Chondrocyte (in vitro differentiated cells): ENCODE data around the gene TRAF3. TPM values are rescaled to one million over a fixed set of nuclear protein-coding genes. Genes with fewer than 3 reads are reported as not detected.

Experiments
- DNase-seq: peaks from one replicate; pipeline ENCODE4 v3.0.0; 2021; ENCODE audit warnings: mixed read lengths, low spot score
- H3K27ac Mint-ChIP-seq: one replicate; pipeline ENCODE4 v1.8.0; 2021; ENCODE audit warnings: mild to moderate bottlenecking, moderate library complexity, mixed read lengths; ENCODE audit not compliant: unreplicated experiment
- H3K27me3 Mint-ChIP-seq: 2 replicates; pipeline ENCODE4 v1.8.0; 2021; ENCODE audit warnings: low read depth, mixed read lengths
- H3K36me3 Mint-ChIP-seq: 2 replicates; pipeline ENCODE4 v1.8.0; 2021; ENCODE audit warnings: low read depth, mixed read lengths
- H3K4me1 Mint-ChIP-seq: 2 replicates; pipeline ENCODE4 v1.8.0; 2021; ENCODE audit warnings: low read depth, mild to moderate bottlenecking, mixed read lengths
- H3K4me3 Mint-ChIP-seq: one replicate; pipeline ENCODE4 v1.8.0; 2021; ENCODE audit warnings: mild to moderate bottlenecking, moderate library complexity, mixed read lengths; ENCODE audit not compliant: unreplicated experiment
- H3K9me3 Mint-ChIP-seq: 2 replicates; pipeline ENCODE4 v1.8.0; 2021; ENCODE audit warnings: low read depth, mixed read lengths
- total RNA-seq: library from RNA; stranded (reverse); gene quantifications from 3 replicates; pipeline ENCODE4 v1.2.1, GENCODE V29; 2021
- TF ChIP-seq, protein P1 (sequence below): fragments of 200-600 bp; sonication (generic); IDR thresholded peaks from 2 replicates; pipeline ENCODE4 v1.5.0; 2021; ENCODE audit warnings: antibody characterized with exemption, mild to moderate bottlenecking, moderate library complexity

The TRAF3 gene
- total RNA-seq, 1 donor from 2014 or later = 20.1 TPM

DNA sequence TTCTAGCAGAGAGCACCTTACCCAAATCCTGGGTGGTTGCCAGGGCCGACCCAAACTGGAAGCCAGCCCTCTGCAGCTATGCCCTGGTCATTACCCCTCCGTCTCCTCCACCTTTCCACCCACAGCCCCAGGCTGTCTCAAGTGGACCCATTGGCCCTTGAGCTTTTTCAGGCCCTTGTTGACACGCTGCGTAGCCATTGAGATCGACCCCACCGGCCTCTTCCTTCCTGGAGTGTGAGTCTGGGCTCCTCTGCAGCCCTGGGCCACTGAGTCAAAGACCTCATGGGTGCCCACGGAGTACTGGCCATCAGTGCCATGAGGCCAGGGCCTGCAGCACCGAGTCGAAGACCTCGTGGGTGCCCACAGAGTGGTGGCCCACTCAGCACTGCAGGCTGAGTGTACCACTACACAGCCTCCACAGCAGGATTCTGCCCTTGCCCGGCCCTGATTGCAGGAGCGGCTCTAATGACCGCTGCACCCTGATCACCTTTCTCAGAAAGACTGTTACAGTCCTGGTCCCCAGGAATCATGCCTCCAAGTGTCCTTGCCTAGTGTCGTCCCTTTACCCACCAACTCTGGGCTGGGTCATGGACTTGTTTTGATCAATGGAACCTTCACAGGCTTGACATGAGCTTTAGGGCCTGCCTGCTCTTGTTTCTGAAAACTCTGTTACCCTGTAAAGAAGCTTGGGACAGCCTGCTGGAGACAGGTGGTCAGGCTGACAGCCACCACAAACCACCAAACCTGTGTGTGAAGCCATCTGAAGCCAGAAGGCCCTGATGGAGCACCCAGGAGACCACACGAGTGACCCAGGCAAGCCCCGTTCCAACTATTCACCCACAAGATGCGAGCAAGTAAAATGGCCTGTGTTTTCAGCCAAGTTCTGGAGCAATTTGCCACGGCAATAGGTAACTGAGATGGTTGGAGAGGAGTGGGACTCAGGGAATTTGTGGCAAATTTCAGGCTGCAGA lies 39.6 kb upstream of the TRAF3 start:
- H3K27ac Mint-ChIP-seq = no peak overlapping the region
- TF ChIP-seq, protein P1, sequence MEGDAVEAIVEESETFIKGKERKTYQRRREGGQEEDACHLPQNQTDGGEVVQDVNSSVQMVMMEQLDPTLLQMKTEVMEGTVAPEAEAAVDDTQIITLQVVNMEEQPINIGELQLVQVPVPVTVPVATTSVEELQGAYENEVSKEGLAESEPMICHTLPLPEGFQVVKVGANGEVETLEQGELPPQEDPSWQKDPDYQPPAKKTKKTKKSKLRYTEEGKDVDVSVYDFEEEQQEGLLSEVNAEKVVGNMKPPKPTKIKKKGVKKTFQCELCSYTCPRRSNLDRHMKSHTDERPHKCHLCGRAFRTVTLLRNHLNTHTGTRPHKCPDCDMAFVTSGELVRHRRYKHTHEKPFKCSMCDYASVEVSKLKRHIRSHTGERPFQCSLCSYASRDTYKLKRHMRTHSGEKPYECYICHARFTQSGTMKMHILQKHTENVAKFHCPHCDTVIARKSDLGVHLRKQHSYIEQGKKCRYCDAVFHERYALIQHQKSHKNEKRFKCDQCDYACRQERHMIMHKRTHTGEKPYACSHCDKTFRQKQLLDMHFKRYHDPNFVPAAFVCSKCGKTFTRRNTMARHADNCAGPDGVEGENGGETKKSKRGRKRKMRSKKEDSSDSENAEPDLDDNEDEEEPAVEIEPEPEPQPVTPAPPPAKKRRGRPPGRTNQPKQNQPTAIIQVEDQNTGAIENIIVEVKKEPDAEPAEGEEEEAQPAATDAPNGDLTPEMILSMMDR = no peak
- H3K9me3 Mint-ChIP-seq = peaks cover 9% of the 10 kb centered on the region
- no peaks in the 10 kb centered on the region for H3K27me3 Mint-ChIP-seq
- DNase-seq = peak; percentile 66
- H3K4me1 Mint-ChIP-seq = no peaks in the 10 kb centered on the region
- H3K36me3 Mint-ChIP-seq = peaks cover 15% of the 10 kb centered on the region
- H3K4me3 Mint-ChIP-seq = no peak overlapping the region

GRCh38 chr14:102738373-102739189 lies 38.7 kb upstream of the TRAF3 start:
- peaks cover 15% of the 10 kb centered on the region for H3K36me3 Mint-ChIP-seq
- peak; percentile 75 for DNase-seq
- H3K4me3 Mint-ChIP-seq = no peak overlapping the region
- no peaks in the 10 kb centered on the region for H3K27me3 Mint-ChIP-seq
- H3K27ac Mint-ChIP-seq = no peak overlapping the region
- peaks cover 16% of the 10 kb centered on the region for H3K9me3 Mint-ChIP-seq
- no peaks in the 10 kb centered on the region for H3K4me1 Mint-ChIP-seq
- TF ChIP-seq, protein P1 = no peak

GRCh38 chr14:102739190-102739469 lies 38.1 kb upstream of the TRAF3 start:
- TF ChIP-seq, protein P1 = no peak
- no peak for DNase-seq
- Mint-ChIP-seq H3K9me3 (peaks cover 17% of the 10 kb centered on the region), H3K27ac (no peak overlapping the region), H3K4me1 (no peaks in the 10 kb centered on the region), H3K4me3 (no peak overlapping the region), H3K27me3 (no peaks in the 10 kb centered on the region), H3K36me3 (peaks cover 16% of the 10 kb centered on the region)

DNA sequence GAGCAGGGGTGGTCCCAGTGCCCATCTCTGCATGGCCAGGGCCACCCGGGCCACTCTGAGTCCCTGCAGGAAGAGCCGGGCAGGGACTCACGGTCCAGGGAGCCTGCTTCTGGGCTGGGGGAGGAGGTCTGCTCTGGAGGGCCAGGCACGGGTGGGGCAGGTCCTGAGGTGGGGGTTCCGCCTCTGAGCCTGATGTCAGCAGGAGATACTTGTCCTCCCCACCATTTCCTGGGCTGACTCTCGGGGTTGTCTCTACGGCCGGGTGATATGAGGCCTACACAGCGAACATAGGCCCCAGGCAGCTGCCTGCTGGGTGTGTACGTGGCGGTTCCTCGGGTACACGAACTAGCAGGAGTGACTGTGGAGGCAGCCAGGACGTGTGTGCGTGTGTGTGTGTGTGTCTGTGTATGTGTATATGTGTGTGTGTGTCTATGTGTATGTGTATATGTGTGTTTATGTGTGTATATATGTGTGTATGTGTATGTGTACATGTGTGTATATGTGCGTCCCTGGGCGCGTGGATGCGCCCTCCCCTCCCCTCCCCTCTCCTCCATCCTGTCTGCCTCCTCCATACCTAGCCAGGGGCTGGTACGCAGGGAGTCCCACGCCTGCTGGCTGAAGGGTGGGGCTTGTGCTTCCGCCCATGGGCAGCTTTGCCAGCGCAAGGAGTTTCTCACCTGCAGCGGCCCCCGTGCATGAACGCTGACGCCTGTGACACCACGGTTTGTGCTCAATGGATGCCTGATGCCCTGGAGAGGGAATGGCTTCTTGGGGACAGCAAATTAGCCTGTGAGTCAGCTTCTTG lies 30.4 kb upstream of the TRAF3 start:
- Mint-ChIP-seq H3K9me3 (peaks cover 10% of the 10 kb centered on the region), H3K27ac (no peak overlapping the region), H3K4me1 (no peaks in the 10 kb centered on the region), H3K27me3 (no peaks in the 10 kb centered on the region), H3K36me3 (peaks cover 10% of the 10 kb centered on the region), H3K4me3 (no peak overlapping the region)
- no peak for DNase-seq
- TF ChIP-seq, protein P1 = no peak

GRCh38 chr14:102748806-102749205 lies 28.4 kb upstream of the TRAF3 start:
- Mint-ChIP-seq H3K27ac (no peak overlapping the region), H3K36me3 (peaks cover 2% of the 10 kb centered on the region), H3K27me3 (no peaks in the 10 kb centered on the region), H3K4me1 (no peaks in the 10 kb centered on the region), H3K4me3 (no peak overlapping the region), H3K9me3 (no peaks in the 10 kb centered on the region)
- no peak for DNase-seq
- TF ChIP-seq, protein P1 = no peak
